Gastrocnemius medialis (tissue), 4 donors: ENCODE data around the gene AIG1. TPM values are rescaled to one million over a fixed set of nuclear protein-coding genes. Genes with fewer than 3 reads are reported as not detected.
"Not testable (repeated sequence)": the region's sequence is repeated elsewhere in the genome, so short reads cannot be mapped to it uniquely, and the experiment has no call there.

Experiments used
- ATAC-seq, 2 donors: fragments of 150-250 bp; one replicate each; pipeline ENCODE4 v1.9.1; 2016
- DNase-seq, 2 donors: peaks; one replicate each; pipeline ENCODE4 v3.0.0-alpha.2; 2019
- H3K27ac ChIP-seq, 4 donors: fragments of 200-600 bp; sonication (generic); 1 replicate in 1 of 4; 2 replicates in 3 of 4; pipeline ENCODE4 v1.5.1; 2016 to 2018; ENCODE audit warnings: mild to moderate bottlenecking in 2 of 4, moderate library complexity in 1 of 4
- H3K27me3 ChIP-seq, 3 donors: fragments of 200-600 bp; sonication (generic) in 2 of 3; 1 replicate in 1 of 3; 2 replicates in 2 of 3; pipeline versions ENCODE4 v1.5.1 to v1.6.0; 2016 to 2019; ENCODE audit warnings: mild to moderate bottlenecking in 1 of 3, moderate library complexity in 1 of 3
- H3K36me3 ChIP-seq, 2 donors: fragments of 200-600 bp; sonication (generic) in 1 of 2; one replicate each; pipeline ENCODE4 v1.5.1; 2017 to 2018
- H3K4me1 ChIP-seq, 2 donors: fragments of 200-600 bp; sonication (generic) in 1 of 2; one replicate each; pipeline ENCODE4 v1.5.1; 2016 to 2017; ENCODE audit warnings: mild to moderate bottlenecking in 2 of 2
- H3K4me3 ChIP-seq, 4 donors: fragments of 200-600 bp; sonication (generic) in 3 of 4; 1 replicate in 1 of 4; 2 replicates in 3 of 4; pipeline ENCODE4 v1.5.1; 2016 to 2019; ENCODE audit warnings: mild to moderate bottlenecking in 2 of 4
- H3K9me3 ChIP-seq, 3 donors: fragments of 200-600 bp; sonication (generic) in 2 of 3; 1 replicate in 1 of 3; 2 replicates in 2 of 3; pipeline ENCODE4 v1.5.1; 2016 to 2019
- POLR2A ChIP-seq, 2 donors: fragments of 450-650 bp; IDR thresholded peaks; one replicate each; pipeline ENCODE4 v1.6.1; 2017; ENCODE audit warnings: antibody characterized with exemption in 2 of 2, mild to moderate bottlenecking in 2 of 2, moderate library complexity in 2 of 2
- in situ Hi-C, 4 donors: fragments of 200-750 bp; cut with MboI; loops; one replicate each; pipeline versions ENCODE4 v1.15.0 to v1.8.0; 2017; ENCODE audit warnings: low sequenced_read_pairs in 4 of 4
- intact Hi-C: fragments of 100-400 bp; cut with DNase I; formaldehyde crosslinking; loops from one replicate; pipeline ENCODE4 v1.15.1; 2023; ENCODE audit warnings: low total_unique reads
- total RNA-seq, 4 donors: library from RNA; depleted of rRNA; stranded (reverse); fragments of >200 nt; gene quantifications; one replicate each; pipeline versions ENCODE4 v1.1.0 to v1.2.3, GENCODE V29; 2016
- TF ChIP-seq, protein P1 (sequence below), 5 experiments: fragments of 450-650 bp in 3 of 5; fragments of 200-600 bp in 2 of 5; sonication (generic) in 2 of 5; IDR thresholded peaks in 4 of 5; conservative IDR thresholded peaks in 1 of 5; 1 replicate in 4 of 5; 2 replicates in 1 of 5; pipeline ENCODE4 v1.5.1; 2016 to 2019; ENCODE audit warnings: antibody characterized with exemption in 5 of 5, mild to moderate bottlenecking in 3 of 5, moderate library complexity in 3 of 5

AIG1 gene
- total RNA-seq, 4 donors from 2014 or later: 5.3 to 10.3 (median 5.7) TPM

DNA sequence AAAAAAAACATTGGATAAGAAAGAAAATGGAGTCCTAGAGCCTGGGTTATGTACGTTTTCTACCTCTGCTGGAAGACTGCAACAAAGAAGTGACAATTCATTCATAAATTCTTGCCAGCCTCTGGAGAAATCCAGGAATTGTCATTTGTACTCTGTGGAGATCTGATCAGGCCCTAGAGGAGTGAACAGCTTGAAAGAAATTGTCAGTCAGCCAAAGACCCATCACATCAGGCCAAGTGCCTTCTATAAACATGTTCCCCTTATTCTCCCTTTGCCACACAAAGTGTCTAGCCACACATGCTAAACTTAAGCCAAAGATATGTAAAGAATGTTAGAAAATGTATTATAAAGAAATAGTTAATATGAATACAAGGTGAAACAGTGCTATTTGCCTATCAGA, 237.4 kb downstream of the AIG1 start:
- Histone ChIP-seq H3K27me3 (no peaks in the 10 kb centered on the region), H3K4me1 (no peaks in the 10 kb centered on the region), H3K27ac (no peak overlapping the region), H3K9me3 (no peaks in the 10 kb centered on the region), H3K36me3 (no peaks in the 10 kb centered on the region), H3K4me3 (no peak overlapping the region)
- TF ChIP-seq, protein P1, sequence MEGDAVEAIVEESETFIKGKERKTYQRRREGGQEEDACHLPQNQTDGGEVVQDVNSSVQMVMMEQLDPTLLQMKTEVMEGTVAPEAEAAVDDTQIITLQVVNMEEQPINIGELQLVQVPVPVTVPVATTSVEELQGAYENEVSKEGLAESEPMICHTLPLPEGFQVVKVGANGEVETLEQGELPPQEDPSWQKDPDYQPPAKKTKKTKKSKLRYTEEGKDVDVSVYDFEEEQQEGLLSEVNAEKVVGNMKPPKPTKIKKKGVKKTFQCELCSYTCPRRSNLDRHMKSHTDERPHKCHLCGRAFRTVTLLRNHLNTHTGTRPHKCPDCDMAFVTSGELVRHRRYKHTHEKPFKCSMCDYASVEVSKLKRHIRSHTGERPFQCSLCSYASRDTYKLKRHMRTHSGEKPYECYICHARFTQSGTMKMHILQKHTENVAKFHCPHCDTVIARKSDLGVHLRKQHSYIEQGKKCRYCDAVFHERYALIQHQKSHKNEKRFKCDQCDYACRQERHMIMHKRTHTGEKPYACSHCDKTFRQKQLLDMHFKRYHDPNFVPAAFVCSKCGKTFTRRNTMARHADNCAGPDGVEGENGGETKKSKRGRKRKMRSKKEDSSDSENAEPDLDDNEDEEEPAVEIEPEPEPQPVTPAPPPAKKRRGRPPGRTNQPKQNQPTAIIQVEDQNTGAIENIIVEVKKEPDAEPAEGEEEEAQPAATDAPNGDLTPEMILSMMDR (IDR thresholded peaks at IDR 0.05 in 4 of 5, conservative IDR thresholded peaks at IDR 0.05 in 1 of 5): no peak
- no peak for TF ChIP-seq POLR2A (IDR thresholded peaks at IDR 0.05)
- intact Hi-C loops: no loop called here
- no peak for DNase-seq
- in situ Hi-C loops: loop anchor here in 2 of 4 donors (25.0 kb wide), 1 partner anchor 611 kb away; no protein-coding TSS in a partner anchor
- ATAC-seq: no peak

DNA sequence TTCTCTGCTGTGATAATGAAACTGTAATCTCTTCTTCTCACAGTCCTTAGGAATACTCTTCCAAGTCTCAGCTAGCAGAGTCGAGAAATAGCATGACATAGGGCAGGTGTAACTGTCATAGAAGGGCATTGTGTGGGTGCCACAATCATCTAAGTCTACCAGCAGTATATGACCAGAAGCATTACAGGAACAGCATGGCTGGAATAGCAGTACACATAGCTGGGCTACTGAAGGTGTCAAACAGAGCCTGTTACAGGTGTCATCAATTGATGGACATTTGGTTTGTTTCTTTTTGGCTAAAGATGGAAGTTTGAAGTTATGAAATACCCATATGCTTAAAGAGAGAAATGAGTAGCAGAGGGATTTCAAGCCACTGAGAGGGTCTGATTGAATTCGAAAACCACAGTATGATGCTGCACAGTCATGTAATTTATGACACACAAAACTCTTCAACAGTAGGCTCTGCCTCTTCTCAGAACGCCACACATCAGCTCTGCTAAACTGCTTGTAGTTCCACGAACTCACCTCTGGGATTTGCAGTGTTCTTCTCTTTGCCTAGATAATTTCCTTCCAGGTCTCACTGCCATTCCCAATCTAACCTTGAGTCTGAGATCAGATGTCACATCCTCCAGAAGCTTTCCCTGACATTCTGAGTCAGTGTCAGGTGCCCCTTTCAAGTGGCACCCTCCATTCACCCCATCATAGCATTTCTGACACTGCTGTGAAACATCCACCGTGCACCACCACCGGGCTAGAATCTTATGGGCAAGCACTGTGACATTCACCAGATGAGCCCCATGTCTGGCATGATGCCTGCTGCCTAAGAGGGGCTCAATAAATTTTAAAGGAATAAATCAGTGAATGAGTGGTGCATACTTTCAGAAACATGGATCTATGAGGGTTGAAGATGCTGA, 238.8 kb downstream of the AIG1 start:
- no peaks in the 10 kb centered on the region for H3K36me3 ChIP-seq

DNA sequence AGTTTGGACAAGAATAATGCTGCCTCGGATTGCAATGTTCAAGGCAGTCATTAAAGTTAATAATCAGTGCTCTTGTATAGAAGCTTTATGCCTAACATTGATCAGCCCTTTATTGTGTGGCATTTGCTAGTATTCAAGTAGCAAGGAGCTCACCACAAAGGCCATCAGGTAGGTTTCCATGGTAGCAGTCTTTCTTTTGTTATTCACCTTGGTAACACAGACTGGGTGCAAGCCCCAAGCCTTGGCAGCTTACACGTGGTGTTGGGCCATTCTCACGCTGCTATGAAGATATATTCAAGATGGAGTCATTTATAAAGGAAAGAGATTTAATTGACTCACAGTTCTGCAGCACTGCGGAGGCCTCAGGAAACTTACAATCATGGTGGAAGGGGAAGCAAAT, 240.5 kb downstream of the AIG1 start:
- no peaks in the 10 kb centered on the region for H3K4me1 ChIP-seq
- no peak overlapping the region for H3K27ac ChIP-seq
- TF ChIP-seq, protein P1 (IDR thresholded peaks at IDR 0.05 in 4 of 5, conservative IDR thresholded peaks at IDR 0.05 in 1 of 5): no peak
- no peak for TF ChIP-seq POLR2A (IDR thresholded peaks at IDR 0.05)
- in situ Hi-C loops (no loop called here), intact Hi-C loops (no loop called here)
- no peak overlapping the region for H3K4me3 ChIP-seq
- no peaks in the 10 kb centered on the region for H3K36me3 ChIP-seq
- H3K27me3 ChIP-seq: no peaks in the 10 kb centered on the region
- no peaks in the 10 kb centered on the region for H3K9me3 ChIP-seq
- ATAC-seq: no peak
- no peak for DNase-seq

More for the DNA sequence above, 238.8 kb downstream of the AIG1 start:
- Histone ChIP-seq H3K27ac (no peak overlapping the region), H3K4me1 (no peaks in the 10 kb centered on the region), H3K9me3 (no peaks in the 10 kb centered on the region), H3K27me3 (no peaks in the 10 kb centered on the region), H3K4me3 (no peak overlapping the region)
- no peak for TF ChIP-seq POLR2A (IDR thresholded peaks at IDR 0.05)
- TF ChIP-seq, protein P1 (IDR thresholded peaks at IDR 0.05 in 4 of 5, conservative IDR thresholded peaks at IDR 0.05 in 1 of 5): no peak
- in situ Hi-C loops: loop anchor here in 2 of 4 donors (25.0 kb wide), 1 partner anchor 612 kb away; no protein-coding TSS in a partner anchor
- ATAC-seq (no peak), DNase-seq (no peak)
- intact Hi-C loops: no loop called here

- H3K9me3 ChIP-seq, ATAC-seq, intact Hi-C loops, DNase-seq, H3K4me3 ChIP-seq, H3K4me1 ChIP-seq, in situ Hi-C loops, H3K27ac ChIP-seq, H3K27me3 ChIP-seq, H3K36me3 ChIP-seq: not testable (repeated sequence)
Observed at GRCh38 chr6:143307760-143308159, 247.1 kb downstream of the AIG1 start.

DNA sequence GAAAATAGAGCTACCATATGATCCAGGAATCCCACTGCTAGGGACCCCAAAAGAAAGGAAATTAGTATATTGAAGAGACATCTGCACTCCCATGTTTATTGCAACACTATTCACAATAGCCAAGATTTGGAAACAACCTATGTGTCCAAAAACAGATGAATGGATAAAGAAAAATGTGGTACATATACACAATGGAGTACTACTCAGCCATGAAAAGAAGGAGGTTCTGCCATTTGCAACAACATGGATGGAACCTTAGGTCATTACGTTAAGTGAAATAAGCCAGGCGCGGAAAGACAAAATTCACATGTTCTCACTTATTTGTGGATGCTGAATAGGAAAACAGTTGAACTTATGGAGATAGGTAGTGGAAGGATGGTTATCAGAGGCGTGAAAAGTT, 252.5 kb downstream of the AIG1 start:
- intact Hi-C loops (no loop called here), in situ Hi-C loops (no loop called here)
- no peaks in the 10 kb centered on the region for H3K9me3 ChIP-seq
- no peak overlapping the region for H3K27ac ChIP-seq
- no peaks in the 10 kb centered on the region for H3K36me3 ChIP-seq
- DNase-seq (no peak), ATAC-seq (no peak)
- TF ChIP-seq, protein P1 (IDR thresholded peaks at IDR 0.05 in 4 of 5, conservative IDR thresholded peaks at IDR 0.05 in 1 of 5): no peak
- TF ChIP-seq POLR2A (IDR thresholded peaks at IDR 0.05): no peak
- no peak overlapping the region for H3K4me3 ChIP-seq
- no peaks in the 10 kb centered on the region for H3K27me3 ChIP-seq
- H3K4me1 ChIP-seq: no peaks in the 10 kb centered on the region
